Glomerular visceral epithelial cell (primary cell): ENCODE results near the gene PITPNC1.
"Not testable (repeated sequence)": the region's sequence is repeated elsewhere in the genome, so short reads cannot be mapped to it uniquely, and the experiment has no call there.

Experiments used
- DNase-seq: peaks from one replicate; pipeline ENCODE4 v3.0.0-alpha.2; 2016; ENCODE audit errors: extremely low spot score

Gene PITPNC1

GRCh38 chr17:67648032-67648905 is 271.2 kb downstream of the PITPNC1 start:
- no peak for DNase-seq

DNA sequence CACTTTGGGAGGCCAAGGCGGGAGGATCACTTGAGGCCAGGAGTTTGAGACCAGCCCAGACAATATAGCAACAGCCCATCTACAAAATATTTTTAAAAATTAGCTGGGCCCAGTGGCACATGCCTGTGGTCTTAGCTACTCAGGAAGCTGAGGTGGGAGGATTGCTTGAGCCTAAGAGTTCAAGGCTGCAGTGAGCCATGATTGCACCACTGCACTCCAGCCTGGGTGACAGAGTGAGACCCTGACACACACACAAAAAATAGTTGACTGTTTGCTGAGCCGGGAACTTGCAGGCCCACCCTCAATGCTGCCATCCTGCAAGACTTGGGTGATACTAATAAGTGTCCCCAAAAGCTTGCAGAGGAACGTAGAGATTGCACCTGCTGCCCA is 271.8 kb downstream of the PITPNC1 start:
- not testable (repeated sequence) for DNase-seq

DNA sequence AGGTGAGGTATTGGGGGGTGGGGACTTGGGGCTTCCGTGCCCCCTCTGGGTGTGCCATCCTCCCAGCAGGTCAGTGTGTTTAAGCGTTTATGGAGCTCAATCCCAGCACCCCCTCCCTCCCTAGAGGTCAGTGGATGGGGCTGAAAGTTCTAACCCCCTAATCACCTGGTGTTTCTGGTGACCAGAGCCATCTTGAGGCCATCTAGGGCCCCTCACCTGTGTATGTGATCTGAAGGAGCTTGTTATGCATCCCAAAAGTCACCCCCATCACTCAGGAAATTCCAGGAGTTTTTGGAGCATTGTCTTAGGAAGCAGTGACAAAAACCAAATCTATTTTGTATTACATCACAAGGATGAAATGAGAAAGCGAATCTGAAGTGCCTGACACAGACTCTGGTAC is 272.8 kb downstream of the PITPNC1 start:
- DNase-seq: no peak

DNA sequence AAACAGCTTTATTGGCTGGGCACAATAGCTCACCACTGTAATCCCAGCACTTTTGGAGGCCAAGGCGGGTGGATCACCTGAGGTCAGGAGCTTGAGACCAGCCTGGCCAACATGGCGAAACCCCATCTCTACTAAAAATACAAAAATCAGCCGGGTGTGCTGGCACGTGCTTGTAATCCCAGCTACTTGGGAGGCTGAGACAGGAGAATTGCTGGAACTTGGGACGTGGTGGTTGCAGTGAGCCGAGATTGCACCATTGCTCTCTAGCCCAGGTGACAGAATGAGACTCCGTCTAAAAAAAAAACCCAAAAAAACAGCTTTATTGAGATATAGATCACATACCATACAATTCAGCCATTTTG is 274.1 kb downstream of the PITPNC1 start:
- DNase-seq: not testable (repeated sequence)

GRCh38 chr17:67652433-67652832 is 275.4 kb downstream of the PITPNC1 start:
- no peak for DNase-seq

- no peak for DNase-seq
These were observed 278.5 kb downstream of the PITPNC1 start for GRCh38 chr17:67655478-67656148.

GRCh38 chr17:67656494-67657203 is 279.6 kb downstream of the PITPNC1 start:
- no peak for DNase-seq

- no peak for DNase-seq
These were observed 280.5 kb downstream of the PITPNC1 start for GRCh38 chr17:67657596-67657995.

DNA sequence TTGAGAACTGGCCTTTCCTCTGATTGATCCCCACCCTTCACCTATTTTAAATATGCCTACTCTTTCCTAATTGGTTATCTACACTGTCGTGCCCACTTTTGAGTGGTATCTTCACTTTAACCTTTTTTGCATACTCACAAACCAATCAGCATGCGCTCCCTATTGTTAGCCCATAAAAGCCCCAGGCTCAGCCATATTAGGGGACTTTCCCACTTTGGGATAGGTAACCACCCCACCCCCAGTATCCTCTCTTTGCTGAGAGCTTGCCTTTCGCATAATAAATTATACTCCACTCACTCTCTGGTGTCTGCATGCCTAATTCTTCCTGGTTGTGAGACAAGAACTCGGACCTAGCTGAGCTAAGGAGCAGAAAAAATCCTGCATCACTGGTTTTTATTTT is 281.2 kb downstream of the PITPNC1 start:
- DNase-seq: no peak

DNA sequence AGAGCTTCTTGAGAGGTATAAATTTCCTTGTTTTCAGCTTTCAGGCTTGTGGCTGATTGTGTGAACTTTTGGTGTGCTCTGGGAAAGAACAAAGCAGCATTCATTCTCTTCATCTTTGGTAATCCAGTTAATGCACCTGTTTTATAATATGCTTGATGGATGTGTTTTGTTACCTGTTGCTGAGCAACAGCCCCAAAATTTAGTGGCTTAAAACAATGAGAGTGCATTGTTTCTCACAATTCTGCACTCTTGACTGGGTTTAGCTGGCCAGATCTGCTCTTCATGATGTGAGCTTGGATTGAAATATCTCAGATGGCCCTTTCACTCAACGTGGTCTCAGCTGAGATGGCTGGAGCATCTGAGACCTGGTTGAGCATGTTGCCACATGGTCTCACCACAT is 281.9 kb downstream of the PITPNC1 start:
- no peak for DNase-seq

DNA sequence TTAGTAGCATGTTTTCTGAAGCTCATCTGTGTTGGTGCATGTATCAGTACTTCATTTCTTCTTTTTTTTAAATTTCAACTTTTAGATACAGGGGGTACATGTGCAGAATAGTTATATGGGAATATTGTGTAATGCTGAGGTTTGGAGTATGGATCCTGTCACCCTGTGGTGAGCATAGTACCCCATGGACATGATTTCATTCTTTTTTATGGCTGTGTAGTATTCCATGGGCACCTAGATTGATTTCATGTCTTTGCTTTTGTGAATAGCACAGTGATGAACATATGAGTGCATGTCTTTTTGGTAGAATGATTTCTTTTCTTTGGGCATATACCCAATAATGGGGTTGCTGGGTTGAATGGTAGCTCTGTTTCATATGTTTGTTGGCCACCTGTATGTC is 285.6 kb downstream of the PITPNC1 start:
- no peak for DNase-seq

- no peak for DNase-seq
These were observed 286.4 kb downstream of the PITPNC1 start for GRCh38 chr17:67663457-67663856.

DNA sequence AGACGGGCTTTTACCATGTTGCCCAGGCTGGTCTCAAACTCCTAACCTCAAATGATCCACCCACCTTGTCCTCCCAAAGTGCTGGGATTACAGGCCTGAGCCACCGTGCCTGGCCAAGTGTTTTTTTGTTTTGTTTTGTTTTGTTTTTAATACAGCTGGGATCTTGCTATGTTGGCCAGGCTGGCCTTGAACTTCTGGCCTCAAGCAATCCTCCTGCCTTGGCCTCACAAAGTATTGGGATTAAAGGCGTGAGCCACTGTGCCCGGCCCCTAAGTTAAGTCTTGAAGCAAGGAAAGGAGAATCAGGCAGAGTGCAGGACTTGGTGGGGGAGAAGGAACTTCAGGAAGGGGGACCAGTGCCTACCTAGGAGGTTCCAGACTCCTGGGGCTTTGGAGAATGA is 288.9 kb downstream of the PITPNC1 start:
- DNase-seq: no peak

GRCh38 chr17:67666710-67667109 is 289.6 kb downstream of the PITPNC1 start:
- no peak for DNase-seq

DNA sequence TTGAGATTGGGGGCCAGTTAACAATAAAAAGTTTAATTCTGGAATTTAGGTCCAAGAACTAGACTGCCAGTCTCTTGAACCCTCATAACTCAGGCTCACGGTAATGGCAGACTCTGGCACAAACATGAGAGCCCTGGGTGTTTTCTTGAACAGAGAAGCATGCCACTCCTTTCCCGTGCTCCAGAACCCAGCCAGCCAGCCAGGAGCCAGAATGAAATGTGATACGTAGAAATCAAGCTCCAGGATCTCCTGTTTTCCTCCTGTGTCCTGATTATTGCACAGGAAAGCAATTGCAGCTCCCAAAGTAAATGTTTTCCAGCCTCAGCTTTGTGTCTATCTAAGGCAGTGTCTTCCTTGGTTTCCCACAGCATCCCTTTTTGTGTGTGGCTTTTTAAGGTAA is 294.4 kb downstream of the PITPNC1 start:
- DNase-seq: no peak

- no peak for DNase-seq
These were observed 295.7 kb downstream of the PITPNC1 start for GRCh38 chr17:67672592-67673335.

- DNase-seq: no peak
These were observed 298.4 kb downstream of the PITPNC1 start for GRCh38 chr17:67675481-67675880.

GRCh38 chr17:67676305-67676704 is 299.2 kb downstream of the PITPNC1 start:
- DNase-seq: no peak

GRCh38 chr17:67678414-67678813 is 301.3 kb downstream of the PITPNC1 start:
- DNase-seq: no peak

DNA sequence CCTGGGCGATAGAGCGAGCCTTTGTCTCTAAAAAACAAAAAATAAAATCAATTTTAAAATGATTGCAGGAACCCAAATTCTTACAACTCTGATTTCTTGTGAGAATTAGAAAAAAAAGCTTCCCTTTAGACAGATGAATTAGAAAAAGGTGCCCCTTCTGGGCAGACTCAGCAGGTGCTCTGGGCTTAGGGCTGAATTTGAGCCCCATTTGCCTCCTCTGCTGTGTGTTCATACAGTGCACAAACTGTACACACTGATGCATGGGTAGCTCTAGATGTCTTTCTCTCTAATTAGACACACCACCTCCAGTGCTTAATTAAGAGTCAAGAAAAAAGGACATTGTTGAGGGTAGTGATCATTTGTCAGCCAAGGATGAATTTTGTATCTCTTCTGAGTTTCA is 302.1 kb downstream of the PITPNC1 start:
- no peak for DNase-seq

- DNase-seq: no peak
These were observed 302.6 kb downstream of the PITPNC1 start for GRCh38 chr17:67679721-67680120.
